ENCODE data around the gene RCAN2.

RCAN2 gene

DNA sequence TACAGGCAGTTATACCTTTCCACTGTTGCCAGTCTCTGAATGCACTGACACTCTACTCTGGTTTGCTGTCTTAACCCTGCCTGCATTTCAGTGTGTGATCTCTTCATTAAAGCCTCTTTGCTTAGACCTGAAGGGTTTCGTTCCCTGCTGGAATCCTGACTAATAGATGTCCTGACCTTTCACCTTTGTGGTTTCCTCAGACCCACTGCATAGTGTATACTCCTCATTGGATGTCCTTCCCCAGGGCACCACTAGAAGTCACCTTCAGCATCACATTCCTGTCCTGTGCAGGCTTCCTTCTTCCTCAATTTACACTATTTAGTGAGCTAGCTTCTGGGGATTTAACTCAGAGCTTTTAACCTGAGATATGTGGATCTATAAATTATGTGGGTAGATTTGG is 120.6 kb downstream of the RCAN2 start:
- no peaks in the 10 kb centered on the region for H3K27me3 ChIP-seq (ENCODE audit: insufficient read depth, poor library complexity, severe bottlenecking)
- TF ChIP-seq, protein P1, sequence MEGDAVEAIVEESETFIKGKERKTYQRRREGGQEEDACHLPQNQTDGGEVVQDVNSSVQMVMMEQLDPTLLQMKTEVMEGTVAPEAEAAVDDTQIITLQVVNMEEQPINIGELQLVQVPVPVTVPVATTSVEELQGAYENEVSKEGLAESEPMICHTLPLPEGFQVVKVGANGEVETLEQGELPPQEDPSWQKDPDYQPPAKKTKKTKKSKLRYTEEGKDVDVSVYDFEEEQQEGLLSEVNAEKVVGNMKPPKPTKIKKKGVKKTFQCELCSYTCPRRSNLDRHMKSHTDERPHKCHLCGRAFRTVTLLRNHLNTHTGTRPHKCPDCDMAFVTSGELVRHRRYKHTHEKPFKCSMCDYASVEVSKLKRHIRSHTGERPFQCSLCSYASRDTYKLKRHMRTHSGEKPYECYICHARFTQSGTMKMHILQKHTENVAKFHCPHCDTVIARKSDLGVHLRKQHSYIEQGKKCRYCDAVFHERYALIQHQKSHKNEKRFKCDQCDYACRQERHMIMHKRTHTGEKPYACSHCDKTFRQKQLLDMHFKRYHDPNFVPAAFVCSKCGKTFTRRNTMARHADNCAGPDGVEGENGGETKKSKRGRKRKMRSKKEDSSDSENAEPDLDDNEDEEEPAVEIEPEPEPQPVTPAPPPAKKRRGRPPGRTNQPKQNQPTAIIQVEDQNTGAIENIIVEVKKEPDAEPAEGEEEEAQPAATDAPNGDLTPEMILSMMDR (IDR thresholded peaks at IDR 0.05; ENCODE audit: insufficient read depth, low read length): no peak
- TF ChIP-seq, protein P2, sequence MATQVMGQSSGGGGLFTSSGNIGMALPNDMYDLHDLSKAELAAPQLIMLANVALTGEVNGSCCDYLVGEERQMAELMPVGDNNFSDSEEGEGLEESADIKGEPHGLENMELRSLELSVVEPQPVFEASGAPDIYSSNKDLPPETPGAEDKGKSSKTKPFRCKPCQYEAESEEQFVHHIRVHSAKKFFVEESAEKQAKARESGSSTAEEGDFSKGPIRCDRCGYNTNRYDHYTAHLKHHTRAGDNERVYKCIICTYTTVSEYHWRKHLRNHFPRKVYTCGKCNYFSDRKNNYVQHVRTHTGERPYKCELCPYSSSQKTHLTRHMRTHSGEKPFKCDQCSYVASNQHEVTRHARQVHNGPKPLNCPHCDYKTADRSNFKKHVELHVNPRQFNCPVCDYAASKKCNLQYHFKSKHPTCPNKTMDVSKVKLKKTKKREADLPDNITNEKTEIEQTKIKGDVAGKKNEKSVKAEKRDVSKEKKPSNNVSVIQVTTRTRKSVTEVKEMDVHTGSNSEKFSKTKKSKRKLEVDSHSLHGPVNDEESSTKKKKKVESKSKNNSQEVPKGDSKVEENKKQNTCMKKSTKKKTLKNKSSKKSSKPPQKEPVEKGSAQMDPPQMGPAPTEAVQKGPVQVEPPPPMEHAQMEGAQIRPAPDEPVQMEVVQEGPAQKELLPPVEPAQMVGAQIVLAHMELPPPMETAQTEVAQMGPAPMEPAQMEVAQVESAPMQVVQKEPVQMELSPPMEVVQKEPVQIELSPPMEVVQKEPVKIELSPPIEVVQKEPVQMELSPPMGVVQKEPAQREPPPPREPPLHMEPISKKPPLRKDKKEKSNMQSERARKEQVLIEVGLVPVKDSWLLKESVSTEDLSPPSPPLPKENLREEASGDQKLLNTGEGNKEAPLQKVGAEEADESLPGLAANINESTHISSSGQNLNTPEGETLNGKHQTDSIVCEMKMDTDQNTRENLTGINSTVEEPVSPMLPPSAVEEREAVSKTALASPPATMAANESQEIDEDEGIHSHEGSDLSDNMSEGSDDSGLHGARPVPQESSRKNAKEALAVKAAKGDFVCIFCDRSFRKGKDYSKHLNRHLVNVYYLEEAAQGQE (IDR thresholded peaks at IDR 0.05; ENCODE audit: insufficient replicate concordance, low read depth): no peak
- TF ChIP-seq SPI1 (IDR thresholded peaks at IDR 0.05; ENCODE audit: borderline replicate concordance, low read depth): no peak
- TF ChIP-seq POLR2AphosphoS5 (IDR thresholded peaks at IDR 0.05; ENCODE audit: low read depth): no peak
- no peak for TF ChIP-seq GABPA (IDR thresholded peaks at IDR 0.05; ENCODE audit: low read depth)
- H3K4me3 ChIP-seq (replicated peaks; ENCODE audit: insufficient read depth, low read length): no peak overlapping the region
- DNase-seq (ENCODE audit: low read depth in 1 of 2, low spot score in 1 of 2): no peak
- H3K27ac ChIP-seq (replicated peaks): no peak overlapping the region

DNA sequence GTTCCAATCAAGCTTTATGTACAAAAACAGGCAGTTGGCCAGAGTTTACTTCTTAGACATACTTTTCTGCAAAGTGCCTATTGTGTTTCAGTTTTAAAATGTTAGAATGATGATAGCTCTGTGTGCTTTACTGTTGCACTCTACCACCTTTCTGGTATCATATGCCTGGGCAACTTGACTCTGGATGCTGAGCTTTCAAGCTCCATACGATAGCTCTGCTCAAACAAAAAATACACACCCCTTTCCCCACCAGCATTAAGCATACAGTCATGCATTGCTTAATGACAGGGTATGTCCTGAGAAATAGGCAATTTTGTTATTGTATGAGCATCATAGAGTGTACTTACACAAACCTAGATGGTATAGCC is 123.1 kb downstream of the RCAN2 start:
- no peak for DNase-seq (ENCODE audit: low read depth in 1 of 2, low spot score in 1 of 2)
- Histone ChIP-seq H3K27ac (replicated peaks) (no peak overlapping the region), H3K27me3 (ENCODE audit: insufficient read depth, poor library complexity, severe bottlenecking) (no peaks in the 10 kb centered on the region), H3K4me3 (replicated peaks; ENCODE audit: insufficient read depth, low read length) (no peak overlapping the region)
- no peak for TF ChIP-seq GABPA (IDR thresholded peaks at IDR 0.05; ENCODE audit: low read depth)
- TF ChIP-seq, protein P1 (IDR thresholded peaks at IDR 0.05; ENCODE audit: insufficient read depth, low read length): no peak
- TF ChIP-seq SPI1 (IDR thresholded peaks at IDR 0.05; ENCODE audit: borderline replicate concordance, low read depth): no peak
- TF ChIP-seq POLR2AphosphoS5 (IDR thresholded peaks at IDR 0.05; ENCODE audit: low read depth): no peak
- TF ChIP-seq, protein P2 (IDR thresholded peaks at IDR 0.05; ENCODE audit: insufficient replicate concordance, low read depth): no peak

DNA sequence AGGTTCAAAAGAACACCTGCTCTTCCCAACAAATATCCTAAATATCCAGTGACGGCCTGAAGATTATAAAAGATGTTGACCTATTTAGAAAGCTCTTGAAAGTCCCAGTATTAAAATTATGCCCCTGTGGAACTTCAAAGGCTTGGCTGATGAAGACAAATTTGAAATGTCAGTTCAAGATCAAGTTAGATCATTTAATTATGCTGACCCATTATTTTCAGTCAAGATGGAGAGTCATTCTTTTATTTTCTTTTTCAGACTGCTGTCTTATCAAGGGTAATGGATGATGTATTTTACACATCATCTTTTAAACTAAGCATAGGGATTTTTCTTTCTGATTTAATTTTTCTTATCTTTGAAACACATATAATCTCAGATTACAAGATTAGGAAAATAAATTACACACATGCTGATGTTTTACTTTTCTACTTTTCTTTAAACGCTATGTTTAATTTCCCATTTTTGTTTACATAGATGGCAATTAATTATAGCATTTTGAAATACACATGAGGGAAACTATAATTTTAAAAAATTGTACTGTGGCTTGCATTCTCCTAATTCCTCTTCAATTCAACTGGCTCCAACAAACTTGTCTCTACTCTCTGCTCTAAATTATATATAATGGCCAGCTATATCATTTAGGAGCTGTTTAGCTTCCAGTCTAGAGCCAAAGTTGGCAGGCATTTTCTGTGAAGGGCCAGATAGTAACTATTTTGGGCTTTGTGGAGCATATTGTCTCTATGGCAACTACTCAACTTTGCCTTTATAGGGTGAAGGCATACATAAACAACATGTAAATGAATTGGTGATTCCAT is 123.7 kb downstream of the RCAN2 start:
- DNase-seq (ENCODE audit: low read depth in 1 of 2, low spot score in 1 of 2): no peak
- no peaks in the 10 kb centered on the region for H3K27me3 ChIP-seq (ENCODE audit: insufficient read depth, poor library complexity, severe bottlenecking)
- no peak overlapping the region for H3K27ac ChIP-seq (replicated peaks)
- TF ChIP-seq, protein P1 (IDR thresholded peaks at IDR 0.05; ENCODE audit: insufficient read depth, low read length): no peak
- TF ChIP-seq, protein P2 (IDR thresholded peaks at IDR 0.05; ENCODE audit: insufficient replicate concordance, low read depth): no peak
- TF ChIP-seq POLR2AphosphoS5 (IDR thresholded peaks at IDR 0.05; ENCODE audit: low read depth): no peak
- no peak for TF ChIP-seq SPI1 (IDR thresholded peaks at IDR 0.05; ENCODE audit: borderline replicate concordance, low read depth)
- no peak for TF ChIP-seq GABPA (IDR thresholded peaks at IDR 0.05; ENCODE audit: low read depth)
- H3K4me3 ChIP-seq (replicated peaks; ENCODE audit: insufficient read depth, low read length): no peak overlapping the region

Measured in HL-60 (cell line).